ENCODE data around the gene MS4A13. TPM values are rescaled to one million over a fixed set of nuclear protein-coding genes. Genes with fewer than 3 reads are reported as not detected.

Gene MS4A13
- total and polyA plus RNA-seq, 10 of the 15 experiments (the other 5 are each of a cell fraction or from before 2014, with no cell fraction given), result not detected

GRCh38 chr11:60493454-60493853 is 21.7 kb upstream of the MS4A13 start (continued):
- TF ChIP-seq RB1 (IDR thresholded peaks at IDR 0.05; ENCODE audit: borderline replicate concordance) (no peak), KDM1A (IDR thresholded peaks at IDR 0.05; ENCODE audit: borderline replicate concordance) (no peak)
- TF ChIP-seq, protein P1, sequence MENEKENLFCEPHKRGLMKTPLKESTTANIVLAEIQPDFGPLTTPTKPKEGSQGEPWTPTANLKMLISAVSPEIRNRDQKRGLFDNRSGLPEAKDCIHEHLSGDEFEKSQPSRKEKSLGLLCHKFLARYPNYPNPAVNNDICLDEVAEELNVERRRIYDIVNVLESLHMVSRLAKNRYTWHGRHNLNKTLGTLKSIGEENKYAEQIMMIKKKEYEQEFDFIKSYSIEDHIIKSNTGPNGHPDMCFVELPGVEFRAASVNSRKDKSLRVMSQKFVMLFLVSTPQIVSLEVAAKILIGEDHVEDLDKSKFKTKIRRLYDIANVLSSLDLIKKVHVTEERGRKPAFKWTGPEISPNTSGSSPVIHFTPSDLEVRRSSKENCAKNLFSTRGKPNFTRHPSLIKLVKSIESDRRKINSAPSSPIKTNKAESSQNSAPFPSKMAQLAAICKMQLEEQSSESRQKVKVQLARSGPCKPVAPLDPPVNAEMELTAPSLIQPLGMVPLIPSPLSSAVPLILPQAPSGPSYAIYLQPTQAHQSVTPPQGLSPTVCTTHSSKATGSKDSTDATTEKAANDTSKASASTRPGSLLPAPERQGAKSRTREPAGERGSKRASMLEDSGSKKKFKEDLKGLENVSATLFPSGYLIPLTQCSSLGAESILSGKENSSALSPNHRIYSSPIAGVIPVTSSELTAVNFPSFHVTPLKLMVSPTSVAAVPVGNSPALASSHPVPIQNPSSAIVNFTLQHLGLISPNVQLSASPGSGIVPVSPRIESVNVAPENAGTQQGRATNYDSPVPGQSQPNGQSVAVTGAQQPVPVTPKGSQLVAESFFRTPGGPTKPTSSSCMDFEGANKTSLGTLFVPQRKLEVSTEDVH (IDR thresholded peaks at IDR 0.05; ENCODE audit: low read depth, partially characterized antibody), result no peak

DNA sequence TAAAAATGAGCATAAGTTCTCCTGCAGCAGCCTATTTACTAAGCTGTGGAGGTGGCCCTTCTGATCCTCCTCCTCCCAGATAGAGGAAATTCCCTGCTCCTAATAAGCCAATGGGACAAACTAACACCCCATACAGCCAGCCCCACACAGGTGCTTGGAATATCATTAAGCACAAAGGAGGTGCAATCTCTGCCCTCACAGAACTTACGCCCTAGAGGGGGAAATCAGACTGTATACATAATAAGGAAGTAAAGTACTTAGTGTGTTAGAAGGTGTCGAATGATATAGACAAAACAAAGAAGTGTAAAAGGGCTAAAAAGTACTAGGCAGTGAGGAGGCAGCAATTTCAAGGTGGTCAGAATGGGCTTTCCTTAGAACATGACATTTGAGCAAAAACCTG is 16.8 kb upstream of the MS4A13 start:
- ChIA-PET SMC1A (ENCODE audit: uncharacterized antibody, unreplicated experiment) (interaction anchor here (1.1 to 3.7 kb wide), 4 partner anchors 19 to 135 kb away, joined by 3 to 13 read pairs (median 6); no protein-coding TSS in a partner anchor), RAD21 (ENCODE audit: unreplicated experiment) (interaction anchor here (1.2 kb wide), 1 partner anchor 119 kb away, joined by 3 read pairs; no protein-coding TSS in a partner anchor), POLR2A (no interaction called here), CTCF (interaction anchor here (0.9 to 1.9 kb wide), 3 partner anchors 119 to 153 kb away, joined by 3 to 7 read pairs (median 4); no protein-coding TSS in a partner anchor)
- WGBS (ENCODE audit: insufficient coverage, insufficient replicate concordance, low lambda C conversion rate, missing lambda C conversion rate), result 20% methylated on average over 2 of the region's 2 CpGs
- Histone ChIP-seq H3K27me3 (replicated peaks in 1 of 2; ENCODE audit: control insufficient read depth in 2 of 2, insufficient read depth in 2 of 2, low read length in 1 of 2) (no peaks in the 10 kb centered on the region), H3K9me3 (replicated peaks; ENCODE audit: control insufficient read depth, insufficient read depth, low read length) (no peaks in the 10 kb centered on the region), H3K4me1 (ENCODE audit: control insufficient read depth, insufficient read depth, low read length) (peaks cover 20% of the 10 kb centered on the region), H4K20me1 (ENCODE audit: control insufficient read depth, insufficient read depth) (no peaks in the 10 kb centered on the region), H3K36me3 (ENCODE audit: control insufficient read depth in 2 of 2, insufficient read depth in 2 of 2, low read length in 1 of 2) (no peaks in the 10 kb centered on the region), H2AFZ (ENCODE audit: control insufficient read depth, low read depth, low read length) (peak overlapping the region; percentile 77), H3K27ac (ENCODE audit: control insufficient read depth, insufficient read depth) (peak overlapping the region; percentile 27), H3K4me3 (0 out of 2 replicates have a peak overlapping the region, but pooled peaks have one; percentile 7), H3K9ac (ENCODE audit: control insufficient read depth, insufficient read depth, low read length) (no peak overlapping the region), H3K4me2 (ENCODE audit: control insufficient read depth, insufficient read depth) (peak overlapping the region; percentile 57), H3K79me2 (ENCODE audit: control insufficient read depth, insufficient read depth, low read length) (no peaks in the 10 kb centered on the region)
- FAIRE-seq (peak; percentile 23), DNase-seq (ENCODE audit: low read depth, low spot score) (no peak), ATAC-seq (peak; percentile 69)
- intact Hi-C loops (cut with micrococcal nuclease; ENCODE audit: unreplicated experiment) (no loop called here), in situ Hi-C loops (cut with MboI) (no loop called here)
- no TSS peak for BruUV-seq (replicated peaks)
- TF ChIP-seq, protein P2, sequence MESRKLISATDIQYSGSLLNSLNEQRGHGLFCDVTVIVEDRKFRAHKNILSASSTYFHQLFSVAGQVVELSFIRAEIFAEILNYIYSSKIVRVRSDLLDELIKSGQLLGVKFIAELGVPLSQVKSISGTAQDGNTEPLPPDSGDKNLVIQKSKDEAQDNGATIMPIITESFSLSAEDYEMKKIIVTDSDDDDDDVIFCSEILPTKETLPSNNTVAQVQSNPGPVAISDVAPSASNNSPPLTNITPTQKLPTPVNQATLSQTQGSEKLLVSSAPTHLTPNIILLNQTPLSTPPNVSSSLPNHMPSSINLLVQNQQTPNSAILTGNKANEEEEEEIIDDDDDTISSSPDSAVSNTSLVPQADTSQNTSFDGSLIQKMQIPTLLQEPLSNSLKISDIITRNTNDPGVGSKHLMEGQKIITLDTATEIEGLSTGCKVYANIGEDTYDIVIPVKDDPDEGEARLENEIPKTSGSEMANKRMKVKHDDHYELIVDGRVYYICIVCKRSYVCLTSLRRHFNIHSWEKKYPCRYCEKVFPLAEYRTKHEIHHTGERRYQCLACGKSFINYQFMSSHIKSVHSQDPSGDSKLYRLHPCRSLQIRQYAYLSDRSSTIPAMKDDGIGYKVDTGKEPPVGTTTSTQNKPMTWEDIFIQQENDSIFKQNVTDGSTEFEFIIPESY (IDR thresholded peaks at IDR 0.05), result no peak
- TF ChIP-seq YY1 (IDR thresholded peaks at IDR 0.05; ENCODE audit: low read depth, low read length) (no peak), USF1 (IDR thresholded peaks at IDR 0.05; ENCODE audit: borderline replicate concordance, extremely low read length, insufficient read depth, low read depth, low read length) (no peak), RAD21 (IDR thresholded peaks at IDR 0.05; ENCODE audit: insufficient read depth, low read depth, low read length) (no peak), GATAD2B (conservative IDR thresholded peaks at IDR 0.05; ENCODE audit: low read depth) (no peak), ATF7 (IDR thresholded peaks at IDR 0.05; ENCODE audit: low read depth) (no peak), NRF1 (conservative IDR thresholded peaks at IDR 0.05; ENCODE audit: low read depth, low read length) (no peak), IRF5 (IDR thresholded peaks at IDR 0.05; ENCODE audit: borderline replicate concordance) (no peak), USF2 (IDR thresholded peaks at IDR 0.05; ENCODE audit: borderline replicate concordance, low read depth, low read length) (no peak)
- TF ChIP-seq, protein P3, sequence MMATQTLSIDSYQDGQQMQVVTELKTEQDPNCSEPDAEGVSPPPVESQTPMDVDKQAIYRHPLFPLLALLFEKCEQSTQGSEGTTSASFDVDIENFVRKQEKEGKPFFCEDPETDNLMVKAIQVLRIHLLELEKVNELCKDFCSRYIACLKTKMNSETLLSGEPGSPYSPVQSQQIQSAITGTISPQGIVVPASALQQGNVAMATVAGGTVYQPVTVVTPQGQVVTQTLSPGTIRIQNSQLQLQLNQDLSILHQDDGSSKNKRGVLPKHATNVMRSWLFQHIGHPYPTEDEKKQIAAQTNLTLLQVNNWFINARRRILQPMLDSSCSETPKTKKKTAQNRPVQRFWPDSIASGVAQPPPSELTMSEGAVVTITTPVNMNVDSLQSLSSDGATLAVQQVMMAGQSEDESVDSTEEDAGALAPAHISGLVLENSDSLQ (IDR thresholded peaks at IDR 0.05), result no peak
